GM18517 (cell line): ENCODE results near the gene HS3ST3A1.

Experiments
- ATAC-seq: cut with Tn5 transposase; IDR thresholded peaks from one replicate; pipeline ENCODE4 v1.9.1; 2021; ENCODE audit warnings: mild to moderate bottlenecking, moderate library complexity; ENCODE audit not compliant: unreplicated experiment

The HS3ST3A1 gene

DNA sequence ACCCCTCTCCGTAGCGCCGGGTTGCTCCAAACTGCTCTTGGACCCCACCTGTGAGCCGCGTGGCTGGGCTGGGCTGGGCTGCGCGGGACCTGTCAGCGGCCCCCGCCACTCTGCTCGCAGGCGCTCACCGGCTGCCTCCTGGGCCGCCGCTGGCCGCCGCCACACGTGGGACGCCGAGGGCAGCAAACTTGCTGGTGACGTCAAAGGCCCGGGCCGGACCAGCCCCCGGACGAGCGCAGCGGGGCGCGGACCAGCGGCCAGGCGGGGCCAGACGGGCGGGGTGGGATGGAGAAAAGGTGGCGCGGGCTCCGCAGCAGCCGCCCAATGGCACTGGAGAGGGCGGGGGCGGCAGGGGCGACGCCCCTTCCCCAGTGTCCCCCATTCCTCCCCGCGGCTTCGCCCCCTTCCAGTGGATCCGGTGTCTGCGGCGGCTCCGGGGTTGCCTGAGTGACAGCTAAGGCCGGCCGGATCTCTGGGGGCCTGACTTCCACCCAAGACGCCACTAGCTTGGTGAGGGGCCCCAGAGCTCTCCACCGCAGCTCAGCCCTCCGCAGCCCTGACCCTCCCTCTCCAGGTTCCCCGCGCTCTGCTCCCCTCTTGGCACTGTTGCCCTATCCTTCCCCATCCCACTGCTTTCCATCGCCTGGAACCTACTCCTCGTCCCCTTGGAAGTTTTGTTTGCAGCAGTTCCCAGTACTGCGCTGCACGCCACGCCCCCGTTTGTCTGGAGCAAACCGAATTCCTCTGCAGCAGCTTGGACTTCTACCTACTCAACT, at the start of gene HS3ST3A1:
Gene HS3ST3A1 (minus strand): TSS at position 154 of the 776 bp plus-strand sequence. CDS start 800 bp downstream, outside the sequence.
- no peak for ATAC-seq

DNA sequence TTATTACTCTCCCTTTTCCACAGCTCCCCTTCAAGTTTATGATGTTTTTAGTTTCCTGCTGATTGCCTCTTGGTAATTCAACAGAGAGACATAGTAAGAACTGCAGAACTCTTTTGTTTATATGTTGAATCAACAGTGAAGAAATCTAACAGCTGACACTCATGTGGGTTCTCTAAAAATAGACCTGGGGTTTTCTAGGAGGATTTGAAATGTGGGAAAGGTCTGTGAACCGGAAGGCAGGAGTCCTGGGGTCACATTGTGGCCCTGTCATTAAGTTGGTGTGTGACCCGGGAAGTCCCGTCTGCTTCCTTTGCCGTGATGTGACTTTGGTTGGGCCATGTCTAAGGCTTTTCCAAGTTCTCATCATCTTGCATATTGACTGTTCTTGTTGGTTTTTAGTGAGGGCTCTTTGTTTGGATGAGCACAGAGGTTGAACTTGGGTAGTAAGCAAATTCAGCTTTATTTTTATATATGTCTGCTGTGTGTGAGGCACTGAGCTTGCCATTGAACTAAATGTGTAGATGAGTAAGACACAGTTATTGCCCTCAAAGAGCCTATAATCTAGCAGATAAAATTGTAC, 48.5 kb upstream of the HS3ST3A1 start:
- no peak for ATAC-seq

DNA sequence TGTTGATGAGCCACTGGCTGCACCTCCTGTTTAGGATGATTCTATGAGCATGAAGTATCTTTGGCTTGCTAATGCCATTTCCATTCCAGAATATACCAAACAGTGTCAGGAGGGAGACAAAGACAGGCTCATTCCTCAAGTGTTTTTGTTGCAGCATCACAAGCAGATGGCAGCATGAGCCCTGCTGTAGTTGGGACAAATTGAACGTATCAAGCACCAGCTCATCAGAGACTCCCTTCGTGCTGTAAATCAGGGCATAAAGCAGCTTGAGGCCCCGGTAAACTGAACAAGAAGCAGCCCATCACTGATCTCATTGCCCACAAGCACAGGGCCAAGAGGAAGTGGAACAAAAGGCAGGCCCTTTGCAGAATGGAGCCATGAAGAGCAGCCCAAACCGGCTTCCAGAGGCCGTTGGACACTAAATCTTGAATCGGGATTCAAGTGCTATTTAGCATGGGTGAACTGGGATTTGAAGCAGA, 45.9 kb upstream of the HS3ST3A1 start:
- ATAC-seq: no peak

DNA sequence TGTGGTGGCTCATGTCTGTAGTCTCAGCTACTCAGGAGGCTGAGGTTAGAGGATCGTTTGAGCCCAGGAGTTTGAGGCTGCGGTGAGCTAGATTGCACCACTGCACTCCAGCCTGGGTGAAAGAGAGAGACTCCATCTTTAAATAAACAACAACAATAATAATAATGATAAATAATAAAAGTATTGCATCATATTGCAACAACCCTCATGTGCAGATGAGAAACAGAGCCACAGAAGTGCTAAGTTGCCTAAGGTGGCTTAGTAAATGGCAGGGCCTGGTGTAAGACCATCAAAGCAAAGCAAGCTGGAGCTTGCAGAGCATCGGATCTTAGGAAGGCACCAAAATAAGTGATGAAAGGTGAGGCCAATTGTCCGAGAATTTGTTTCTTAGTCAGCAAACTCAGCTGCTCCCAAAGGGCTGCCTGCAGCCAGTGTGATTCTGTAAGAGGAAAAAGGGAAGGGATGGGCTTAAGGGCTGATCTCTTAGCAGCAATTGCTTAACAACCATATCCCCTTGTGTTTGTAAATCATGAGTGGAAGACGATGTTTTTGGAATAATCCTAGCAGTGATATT, 45.3 kb upstream of the HS3ST3A1 start:
- ATAC-seq: no peak

DNA sequence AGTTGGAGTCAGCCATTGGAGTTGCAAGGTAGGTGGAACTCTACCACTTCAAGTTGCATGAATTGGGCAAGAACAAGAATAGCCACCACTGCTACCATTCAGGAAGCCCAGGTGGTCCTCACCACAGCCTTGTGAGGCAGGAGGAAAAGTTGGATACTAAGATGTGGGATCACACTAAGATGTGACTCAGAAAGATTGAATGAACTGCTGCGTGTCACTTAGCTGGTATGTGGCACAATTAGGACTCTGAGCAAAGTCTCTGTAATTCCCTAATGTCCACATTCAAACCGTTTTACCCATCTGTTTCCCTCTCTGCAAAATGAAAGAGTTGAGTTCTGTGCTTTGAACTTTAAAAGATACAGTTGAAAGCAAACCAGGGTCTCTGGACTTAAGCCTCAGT, 44.7 kb upstream of the HS3ST3A1 start:
- ATAC-seq: no peak

DNA sequence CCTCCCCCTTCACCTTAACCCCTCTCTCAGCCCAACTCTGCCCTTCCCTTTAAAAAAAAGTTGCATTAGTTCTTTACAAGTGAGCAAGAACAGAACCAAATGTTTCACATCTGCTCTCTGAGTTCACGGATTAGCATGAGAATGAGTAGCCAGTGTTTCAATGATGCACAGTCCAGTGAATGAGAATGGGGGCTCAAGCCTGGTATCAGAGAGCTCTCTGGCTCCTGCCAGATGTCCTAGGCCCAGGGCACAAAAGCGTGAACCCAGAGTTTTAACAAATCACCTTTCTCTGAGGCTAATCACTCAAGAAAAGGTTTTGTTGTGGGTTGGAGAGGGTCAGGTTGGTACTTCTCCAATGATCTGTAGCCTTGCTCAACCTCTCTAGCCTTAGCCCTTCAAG, 41.5 kb upstream of the HS3ST3A1 start:
- no peak for ATAC-seq

DNA sequence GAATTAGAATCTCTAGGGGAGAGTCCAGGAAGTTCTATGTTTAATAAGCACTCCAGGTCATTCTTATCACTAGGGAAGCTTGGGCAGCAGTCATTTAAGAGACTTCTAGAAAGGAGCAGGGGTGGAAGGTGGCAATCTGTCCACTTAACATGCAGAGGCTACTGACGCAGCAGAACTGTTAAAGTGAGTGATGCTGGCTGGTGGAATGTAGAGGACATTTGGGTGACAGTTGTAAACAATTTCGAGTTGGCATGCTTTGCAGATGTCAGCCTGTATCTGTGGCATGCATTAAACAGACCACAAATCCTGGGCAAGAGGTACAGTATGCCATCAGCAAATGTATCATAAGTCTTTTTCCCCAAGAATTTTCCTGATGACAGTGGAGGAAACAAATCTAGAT, 40.5 kb upstream of the HS3ST3A1 start:
- ATAC-seq: no peak

DNA sequence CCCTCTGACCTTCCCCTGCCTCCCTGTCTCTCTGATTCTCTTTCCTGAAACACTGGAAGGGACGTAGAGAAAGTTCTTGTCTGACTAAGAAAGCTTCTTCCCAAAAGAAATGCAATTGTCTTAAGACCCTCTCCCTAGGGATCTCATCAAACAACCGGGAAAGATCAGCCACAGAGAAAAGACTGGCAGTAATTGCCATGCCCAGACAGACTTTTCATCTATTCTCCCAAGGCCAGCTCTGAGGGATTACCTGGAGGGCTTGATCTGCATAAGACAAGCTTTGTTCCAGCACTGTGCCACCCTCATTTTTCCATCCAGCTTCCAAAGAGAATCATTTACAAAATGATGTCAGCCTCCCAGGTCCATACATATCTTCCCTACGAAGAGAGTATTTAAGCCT, 38.8 kb upstream of the HS3ST3A1 start:
- no peak for ATAC-seq

DNA sequence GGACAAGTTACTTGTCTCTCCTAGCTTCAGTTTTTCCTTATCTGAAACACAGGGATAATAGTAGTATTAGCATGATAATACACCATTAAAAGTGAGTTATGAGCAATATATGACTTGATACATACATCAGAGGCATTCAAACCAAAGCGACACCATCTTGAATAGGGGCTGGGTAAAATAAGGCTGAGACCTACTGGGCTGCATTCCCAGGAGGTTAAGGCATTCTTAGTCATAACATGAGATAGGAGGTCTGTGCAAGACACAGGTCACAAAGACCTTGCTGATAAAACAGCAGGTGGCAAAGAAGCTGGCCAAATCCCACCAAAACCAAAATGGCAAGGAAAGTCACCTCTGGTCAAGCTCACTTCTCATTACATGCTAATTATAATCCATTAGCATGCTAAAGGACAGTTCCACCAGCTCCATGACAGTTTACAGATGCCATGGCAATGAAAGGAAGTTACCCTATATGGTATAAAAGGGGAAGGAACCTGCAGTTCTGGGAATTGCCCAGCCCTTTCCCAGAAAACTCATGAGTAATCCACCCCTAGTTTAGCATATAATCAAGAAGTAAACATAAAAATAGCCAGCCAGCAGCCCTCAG, 37.2 kb upstream of the HS3ST3A1 start:
- no peak for ATAC-seq

DNA sequence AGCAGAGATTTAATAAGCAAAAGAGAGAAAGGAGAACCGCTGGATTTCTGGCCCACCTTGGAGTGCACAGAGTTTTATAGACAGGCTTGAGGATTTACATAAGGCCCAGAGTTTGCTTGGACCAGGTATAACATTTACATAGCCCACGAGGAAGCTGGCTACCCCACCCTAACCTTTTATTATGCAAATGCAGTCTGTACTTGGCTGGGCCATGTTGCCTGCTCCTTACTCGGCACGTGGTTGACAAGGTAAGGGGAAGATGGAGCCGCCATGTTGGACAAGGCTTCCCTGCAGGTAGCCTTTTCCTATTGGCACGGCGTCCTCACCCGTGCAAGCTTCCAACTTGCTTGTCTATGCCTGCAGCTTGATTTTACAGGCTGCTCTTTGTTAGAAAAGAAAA, 35.2 kb upstream of the HS3ST3A1 start:
- ATAC-seq: no peak

DNA sequence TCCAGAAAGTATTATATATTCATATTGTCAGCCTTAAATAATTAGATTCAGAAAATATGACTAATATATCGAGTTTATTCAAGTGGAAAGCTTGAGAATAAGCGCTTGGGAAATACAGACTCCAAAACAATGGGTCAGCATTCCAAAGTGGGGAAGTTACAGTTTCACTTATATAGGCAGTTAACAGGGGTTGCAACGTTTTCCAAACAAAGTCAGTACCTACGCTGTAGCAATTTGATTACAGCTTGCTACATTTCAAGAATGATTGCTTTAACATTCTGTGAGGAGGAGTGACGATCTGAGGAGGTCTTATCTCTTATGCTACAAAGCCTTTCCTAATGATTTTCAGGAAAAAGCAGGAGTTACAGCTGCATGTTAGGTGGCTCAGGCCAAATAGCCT, 34.2 kb upstream of the HS3ST3A1 start:
- ATAC-seq: no peak

DNA sequence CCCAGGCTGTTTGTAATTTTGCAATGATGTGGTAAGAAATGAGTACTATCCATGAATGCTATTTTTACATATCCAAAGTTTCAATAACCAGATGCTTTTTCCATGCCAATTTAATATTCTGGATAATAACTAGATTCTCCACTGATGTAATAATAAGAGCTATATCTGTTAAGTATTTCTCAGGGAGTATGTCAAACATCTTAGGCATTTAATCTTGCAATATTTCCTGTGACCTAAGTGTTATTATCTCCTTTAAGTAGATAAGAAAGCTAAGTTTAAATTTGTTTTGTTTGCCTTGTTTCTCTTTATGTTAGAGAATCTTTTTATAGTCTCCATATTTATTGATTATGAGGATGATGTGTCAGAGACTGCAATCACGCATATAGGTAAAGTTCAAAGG, 32.3 kb upstream of the HS3ST3A1 start:
- no peak for ATAC-seq

DNA sequence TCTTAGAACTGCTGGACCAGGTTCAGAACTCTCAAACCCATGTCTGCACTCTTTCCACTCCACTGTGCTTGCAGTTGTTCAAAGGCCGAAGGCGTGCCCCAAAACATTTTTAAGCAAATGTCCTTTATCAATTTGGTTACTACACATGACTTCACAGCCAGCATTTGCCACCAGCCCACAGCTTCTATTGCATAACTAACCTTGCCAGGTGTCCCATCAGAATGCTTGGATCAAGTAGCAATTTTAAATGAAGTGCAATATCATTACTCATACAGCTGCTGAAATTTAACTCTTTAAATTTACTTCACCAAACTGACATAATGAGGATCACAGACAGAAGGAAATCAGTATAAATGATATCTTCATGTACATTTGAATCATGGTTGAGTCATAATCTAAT, 29.8 kb upstream of the HS3ST3A1 start:
- no peak for ATAC-seq

DNA sequence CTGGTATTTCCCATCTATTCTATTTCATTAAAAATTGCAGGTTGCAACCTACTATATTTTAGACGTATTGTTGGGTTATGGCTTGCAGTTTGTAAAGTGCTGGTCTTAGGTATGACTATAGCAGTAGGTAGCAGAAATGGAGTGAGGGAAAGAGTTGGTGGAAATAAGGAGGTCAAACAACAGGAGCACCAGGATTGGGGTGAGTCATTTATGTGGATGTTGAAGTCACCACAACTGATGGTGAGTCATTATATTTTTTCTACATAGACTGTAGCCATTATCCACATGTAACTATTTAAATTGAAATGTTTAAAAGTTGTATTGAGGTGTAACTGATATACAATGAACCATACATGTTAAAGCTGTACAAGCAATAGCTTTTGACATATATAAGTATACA, 25.0 kb upstream of the HS3ST3A1 start:
- ATAC-seq: no peak

DNA sequence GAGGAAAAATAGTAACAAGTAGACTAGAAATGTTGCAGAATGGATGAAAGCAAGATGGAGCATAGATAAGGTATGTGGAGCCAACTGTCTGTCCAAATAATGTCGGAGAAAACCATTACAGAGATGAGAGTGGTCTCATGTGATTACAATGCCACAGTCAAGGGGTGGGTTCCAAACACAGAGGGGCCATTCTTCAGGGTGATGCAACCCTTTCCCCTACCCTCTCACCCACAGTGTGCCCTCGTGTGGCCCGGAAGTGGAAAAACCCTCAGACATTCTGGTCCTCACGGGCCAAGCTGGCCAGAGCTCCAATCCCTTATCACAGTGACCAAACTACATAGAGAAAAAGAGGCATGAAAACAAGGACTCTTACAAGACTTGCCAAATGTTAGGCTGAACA, 17.7 kb upstream of the HS3ST3A1 start:
- no peak for ATAC-seq

DNA sequence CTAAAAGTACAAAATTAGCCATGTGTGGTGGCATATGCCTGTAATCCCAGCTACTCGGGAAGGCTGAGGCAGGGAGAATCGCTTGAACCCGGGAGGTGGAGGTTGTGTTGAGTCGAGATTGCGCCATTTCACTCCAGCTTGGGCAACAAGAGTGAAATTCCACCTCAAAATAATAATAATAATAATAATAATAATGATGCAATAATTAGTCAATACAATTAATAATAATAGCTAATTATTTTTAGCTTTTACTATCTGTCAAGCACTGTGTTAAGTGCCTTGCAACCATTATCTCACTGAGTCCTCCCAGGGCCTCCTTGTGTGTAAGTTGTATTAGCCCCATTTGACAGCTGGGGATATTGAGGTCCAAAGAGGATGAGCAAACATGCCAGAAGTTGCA, 14.3 kb upstream of the HS3ST3A1 start:
- ATAC-seq: no peak

DNA sequence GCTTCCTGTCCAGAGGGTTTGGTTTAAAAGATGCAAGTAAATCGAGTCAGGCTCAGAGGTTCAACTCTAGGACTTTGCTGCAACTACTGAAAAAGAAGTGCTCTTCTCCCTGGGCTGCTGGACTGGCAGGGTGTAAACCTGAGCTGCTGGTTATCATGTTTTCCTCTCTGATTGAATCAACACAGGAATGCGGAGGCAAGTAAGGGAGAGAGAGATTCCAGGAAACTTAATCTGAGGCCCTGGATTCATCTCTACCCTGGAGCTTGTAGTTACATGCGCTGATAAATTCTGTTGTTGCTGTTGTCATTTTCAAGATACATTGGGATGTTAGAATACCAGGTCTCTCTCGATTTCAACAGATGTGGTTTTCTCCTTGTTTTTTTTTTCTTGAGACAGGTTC, 8.2 kb upstream of the HS3ST3A1 start:
- no peak for ATAC-seq

DNA sequence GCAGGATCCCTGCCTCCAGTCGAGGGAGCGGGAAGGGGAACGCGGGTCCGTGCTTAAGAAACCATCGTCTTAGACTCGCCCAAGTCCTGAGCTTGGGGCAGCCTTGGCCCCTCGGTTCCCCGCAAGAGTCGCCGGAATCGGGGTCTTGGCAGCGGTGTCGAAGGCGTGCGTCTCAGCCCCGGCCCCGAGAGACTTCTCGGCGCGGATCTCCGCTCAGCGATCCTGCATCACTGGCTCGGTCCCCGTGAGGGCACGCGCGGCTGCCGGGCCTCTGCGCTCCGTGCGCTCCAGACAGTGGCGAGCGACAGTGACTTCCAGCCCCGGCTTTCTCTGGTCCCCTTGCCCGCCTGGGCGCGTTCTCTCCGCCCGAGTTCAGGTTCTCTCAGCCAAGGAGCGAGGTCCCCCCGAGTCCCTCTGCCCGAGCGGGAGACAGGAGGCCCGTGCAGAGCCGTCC, 380 bp downstream of the HS3ST3A1 start:
- no peak for ATAC-seq

DNA sequence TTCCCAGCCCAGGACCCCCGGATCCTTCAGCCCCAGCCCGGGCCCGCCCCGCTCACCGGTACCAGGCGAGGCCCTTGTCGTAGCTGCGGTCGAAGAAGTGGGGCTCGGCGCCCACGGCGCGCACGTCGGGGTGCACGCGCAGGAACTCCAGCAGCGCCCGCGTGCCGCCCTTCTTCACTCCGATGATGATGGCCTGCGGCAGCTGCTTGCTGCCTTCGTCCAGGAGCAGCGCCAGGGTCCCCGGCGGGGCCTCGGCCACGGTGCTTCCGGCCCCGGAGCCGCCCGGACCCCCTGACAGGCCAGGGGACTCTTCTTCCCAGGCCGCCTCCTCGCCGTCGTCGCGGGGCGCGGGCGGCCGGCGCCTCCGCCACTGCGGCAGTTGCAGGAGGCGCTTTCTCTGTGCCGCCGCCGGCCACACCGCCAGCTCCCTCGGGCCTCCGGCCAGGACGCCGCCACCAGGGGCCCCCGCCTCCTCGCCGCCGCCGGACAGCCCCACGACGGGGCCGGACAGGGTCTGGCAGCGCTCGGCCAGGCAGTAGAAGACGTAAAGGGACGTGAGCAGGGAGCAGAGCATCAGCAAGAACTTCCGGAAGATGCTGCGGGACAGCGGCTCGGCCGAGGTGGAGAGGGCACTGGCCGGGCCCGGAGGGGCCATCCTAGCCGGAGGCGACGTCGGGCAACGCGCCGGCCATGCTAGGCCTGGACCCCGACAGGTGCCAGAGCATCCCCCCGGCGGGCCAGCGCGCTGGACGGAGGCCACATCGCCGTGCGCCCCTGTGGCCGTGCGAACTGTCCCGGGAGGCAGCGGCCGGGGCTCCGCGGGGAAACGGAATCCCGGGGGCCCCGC, 1.0 kb downstream of the HS3ST3A1 start:
- ATAC-seq: no peak

DNA sequence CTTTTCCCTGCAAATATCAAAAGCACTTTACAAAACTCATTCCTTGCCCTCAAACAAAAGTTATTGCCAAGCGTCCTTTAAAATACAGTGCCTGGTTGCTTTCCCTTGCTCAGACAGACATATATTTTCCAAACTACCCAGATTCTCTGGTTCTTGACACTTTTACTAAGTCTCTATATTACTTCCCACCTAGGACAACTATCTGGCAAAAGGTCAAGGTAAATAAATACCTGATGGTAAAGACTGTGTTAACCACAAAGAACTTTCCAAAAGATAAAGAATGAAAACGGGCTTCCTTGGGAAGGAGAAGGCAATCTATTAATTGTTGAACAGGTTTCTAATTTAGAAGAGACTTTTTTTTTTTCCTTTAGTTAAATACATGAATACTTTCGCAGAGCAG, 1.9 kb downstream of the HS3ST3A1 start:
- no peak for ATAC-seq

DNA sequence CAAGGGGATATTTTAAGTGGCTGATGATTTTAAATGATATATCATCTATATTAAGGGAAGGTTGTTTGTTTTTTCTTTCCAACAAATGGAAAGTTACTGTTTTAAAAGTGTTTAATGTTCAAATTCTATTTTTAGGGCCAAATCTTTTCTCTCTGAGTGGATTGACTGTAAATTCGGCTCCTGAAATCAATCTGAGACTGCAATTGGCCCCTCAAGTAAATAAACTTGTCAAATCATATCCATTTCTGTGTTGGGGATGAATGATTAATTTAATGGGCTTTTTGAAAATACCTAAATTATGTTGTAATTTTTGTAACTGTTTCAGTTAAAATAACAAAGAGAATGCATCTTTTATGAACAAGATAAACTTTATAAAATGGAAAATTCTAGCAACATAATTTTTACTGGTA, 2.6 kb downstream of the HS3ST3A1 start:
- no peak for ATAC-seq
